Breast epithelium (tissue), 3 donors: ENCODE measurements around the gene CPAMD8.

ENCODE experiments used
- POLR2A ChIP-seq: fragments of 450-650 bp; IDR thresholded peaks from one replicate; pipeline ENCODE4 v1.6.1; 2016; ENCODE audit warnings: antibody characterized with exemption, mild to moderate bottlenecking, moderate library complexity
- POLR2AphosphoS5 ChIP-seq, 3 donors: sonication (generic); formaldehyde crosslinking; IDR thresholded peaks; one replicate each; pipeline ENCODE4 v1.6.1; 2017; ENCODE audit warnings: antibody characterized with exemption in 3 of 3
- TF ChIP-seq, protein P1 (sequence below), 3 donors: fragments of 450-650 bp; IDR thresholded peaks; one replicate each; pipeline ENCODE4 v1.5.1; 2016 to 2017; ENCODE audit warnings: antibody characterized with exemption in 3 of 3, mild to moderate bottlenecking in 3 of 3, moderate library complexity in 3 of 3

DNA sequence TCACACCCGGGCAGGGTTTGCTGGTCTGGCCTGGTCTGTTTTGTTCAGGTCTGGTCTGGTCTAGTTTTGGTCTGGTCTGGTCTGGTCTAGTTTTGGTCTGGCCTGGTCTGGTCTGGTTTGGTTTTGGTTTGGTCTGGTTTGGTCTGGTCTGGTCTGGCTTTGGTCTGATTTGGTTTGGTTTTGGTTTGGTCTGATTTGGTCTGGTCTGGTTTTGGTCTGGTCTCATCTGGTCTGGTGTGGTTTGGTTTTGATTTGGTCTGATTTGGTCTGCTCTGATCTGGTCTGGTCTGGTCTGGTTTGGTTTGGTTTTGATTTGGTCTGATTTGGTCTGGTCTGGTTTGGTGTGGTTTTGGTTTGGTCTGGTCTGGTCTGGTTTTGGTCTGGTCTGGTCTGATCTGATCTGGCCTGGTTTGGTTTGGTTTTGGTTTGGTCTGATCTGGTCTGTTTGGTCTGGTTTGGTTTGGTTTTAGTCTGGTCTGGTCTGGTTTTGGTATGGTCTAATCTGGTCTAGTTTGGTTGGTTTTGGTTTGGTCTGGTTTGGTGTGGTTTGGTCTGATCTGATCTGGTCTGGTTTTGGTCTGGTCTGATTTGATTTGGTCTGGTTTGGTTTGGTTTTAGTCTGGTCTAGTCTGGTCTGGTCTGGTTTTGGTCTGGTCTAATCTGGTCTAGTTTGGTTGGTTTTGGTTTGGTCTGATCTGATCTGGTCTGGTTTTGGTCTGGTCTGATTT is 152.2 kb downstream of the CPAMD8 start:
- TF ChIP-seq, protein P1, sequence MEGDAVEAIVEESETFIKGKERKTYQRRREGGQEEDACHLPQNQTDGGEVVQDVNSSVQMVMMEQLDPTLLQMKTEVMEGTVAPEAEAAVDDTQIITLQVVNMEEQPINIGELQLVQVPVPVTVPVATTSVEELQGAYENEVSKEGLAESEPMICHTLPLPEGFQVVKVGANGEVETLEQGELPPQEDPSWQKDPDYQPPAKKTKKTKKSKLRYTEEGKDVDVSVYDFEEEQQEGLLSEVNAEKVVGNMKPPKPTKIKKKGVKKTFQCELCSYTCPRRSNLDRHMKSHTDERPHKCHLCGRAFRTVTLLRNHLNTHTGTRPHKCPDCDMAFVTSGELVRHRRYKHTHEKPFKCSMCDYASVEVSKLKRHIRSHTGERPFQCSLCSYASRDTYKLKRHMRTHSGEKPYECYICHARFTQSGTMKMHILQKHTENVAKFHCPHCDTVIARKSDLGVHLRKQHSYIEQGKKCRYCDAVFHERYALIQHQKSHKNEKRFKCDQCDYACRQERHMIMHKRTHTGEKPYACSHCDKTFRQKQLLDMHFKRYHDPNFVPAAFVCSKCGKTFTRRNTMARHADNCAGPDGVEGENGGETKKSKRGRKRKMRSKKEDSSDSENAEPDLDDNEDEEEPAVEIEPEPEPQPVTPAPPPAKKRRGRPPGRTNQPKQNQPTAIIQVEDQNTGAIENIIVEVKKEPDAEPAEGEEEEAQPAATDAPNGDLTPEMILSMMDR (IDR thresholded peaks at IDR 0.05) = no peak
- TF ChIP-seq POLR2AphosphoS5 (IDR thresholded peaks at IDR 0.05) = no peak
- no peak for TF ChIP-seq POLR2A
